Natural killer cell treated with Interleukin-12 subunit alpha and Interleukin-12 subunit beta and Interleukin-15 and Interleukin-18, amount 100 ng/mL, for 72 hours (primary cell): ENCODE data around the gene SPATA24. TPM values are rescaled to one million over a fixed set of nuclear protein-coding genes. Genes with fewer than 3 reads are reported as not detected.
A peak's percentile ranks its signal among the peaks of the same experiment; 100 is the strongest.
"Not testable (repeated sequence)": the region's sequence is repeated elsewhere in the genome, so short reads cannot be mapped to it uniquely, and the experiment has no call there.

ENCODE experiments used
- ATAC-seq, 2 donors: fragments of 150-1000 bp; cut with Tn5 transposase in 1 of 2; sonication (Bioruptor Pico), chemical (Tn5 transposase) in 1 of 2; 2 replicates each; pipeline ENCODE4 v1.10.0; 2021
- DNase-seq: peaks from one replicate; pipeline ENCODE4 v3.0.0; 2022; ENCODE audit warnings: low spot score
- H3K27ac Mint-ChIP-seq, 2 donors: 1 replicate in 1 of 2; 2 replicates in 1 of 2; pipeline ENCODE4 v1.8.0; 2022; ENCODE audit warnings: mixed read lengths in 2 of 2, mild to moderate bottlenecking in 1 of 2, moderate library complexity in 1 of 2
- H3K27me3 Mint-ChIP-seq, 2 donors: 1 replicate in 1 of 2; 2 replicates in 1 of 2; pipeline ENCODE4 v1.8.0; 2022; ENCODE audit warnings: mixed read lengths in 2 of 2
- H3K36me3 Mint-ChIP-seq: one replicate; pipeline ENCODE4 v1.8.0; 2022; ENCODE audit warnings: mixed read lengths
- H3K4me1 Mint-ChIP-seq, 2 donors: 1 replicate in 1 of 2; 2 replicates in 1 of 2; pipeline ENCODE4 v1.8.0; 2022; ENCODE audit warnings: low read depth in 2 of 2, mixed read lengths in 2 of 2, mild to moderate bottlenecking in 1 of 2
- H3K4me3 Mint-ChIP-seq: one replicate; pipeline ENCODE4 v1.8.0; 2022; ENCODE audit warnings: mixed read lengths
- H3K9me3 Mint-ChIP-seq: 2 replicates; pipeline ENCODE4 v1.8.0; 2022; ENCODE audit warnings: mixed read lengths
- total RNA-seq, 2 donors: library from RNA; stranded (reverse); gene quantifications; one replicate each; pipeline ENCODE4 v1.2.3, GENCODE V29; 2022

The SPATA24 gene, protein sequence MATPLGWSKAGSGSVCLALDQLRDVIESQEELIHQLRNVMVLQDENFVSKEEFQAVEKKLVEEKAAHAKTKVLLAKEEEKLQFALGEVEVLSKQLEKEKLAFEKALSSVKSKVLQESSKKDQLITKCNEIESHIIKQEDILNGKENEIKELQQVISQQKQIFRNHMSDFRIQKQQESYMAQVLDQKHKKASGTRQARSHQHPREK
- 1 to 10 TPM; 6.4 to 7.2 TPM for total RNA-seq

DNA sequence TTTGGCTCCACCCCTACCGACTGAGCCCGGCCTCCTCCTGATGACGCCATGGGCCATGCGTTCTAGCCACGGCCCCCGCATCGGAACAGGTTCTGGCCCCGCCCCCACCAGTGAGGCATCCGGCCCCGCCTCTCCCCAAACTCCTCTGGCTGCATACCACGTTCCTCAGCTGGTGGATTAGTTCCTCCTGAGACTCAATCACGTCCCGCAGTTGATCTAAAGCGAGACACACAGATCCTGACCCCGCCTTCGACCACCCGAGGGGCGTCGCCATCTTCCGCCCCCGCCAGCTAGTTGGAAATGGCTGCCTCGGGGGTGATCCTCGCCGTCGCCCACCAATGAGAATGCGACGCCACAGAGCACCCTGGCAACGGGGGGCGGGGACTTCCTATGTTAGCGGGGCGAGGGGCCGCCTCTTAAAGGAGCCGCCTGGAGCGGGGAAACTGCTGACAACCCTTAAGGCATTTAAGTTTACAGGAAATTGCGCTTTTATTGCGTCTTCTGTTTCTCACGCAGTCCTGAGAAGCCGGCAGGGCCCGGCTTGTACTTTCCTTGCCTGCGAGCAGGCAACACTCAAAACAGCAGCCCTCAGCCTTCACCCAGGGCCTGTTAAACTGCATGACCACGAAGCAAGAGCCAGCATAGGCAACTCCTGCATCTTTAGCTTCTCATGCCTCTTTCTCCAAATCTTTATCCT is at the start of gene SPATA24:
TSS of gene SPATA24 (minus strand) at position 303 of the 697 bp plus-strand sequence. CDS start at position 274, 29 bp downstream.
- no peaks in the 10 kb centered on the region for H3K9me3 Mint-ChIP-seq
- ATAC-seq, result peak; percentile 96 to 97
- H3K27ac Mint-ChIP-seq, result peak within 1 kb of the TSS; percentile 94 to 95
- H3K4me3 Mint-ChIP-seq, result peak within 1 kb of the TSS; percentile 92
- no peaks in the 10 kb centered on the region for H3K27me3 Mint-ChIP-seq
- H3K36me3 Mint-ChIP-seq, result no peaks in the 10 kb centered on the region
- peaks cover 30 to 36% of the 10 kb centered on the region in 2 donors for H3K4me1 Mint-ChIP-seq
- peak; percentile 99 for DNase-seq

DNA sequence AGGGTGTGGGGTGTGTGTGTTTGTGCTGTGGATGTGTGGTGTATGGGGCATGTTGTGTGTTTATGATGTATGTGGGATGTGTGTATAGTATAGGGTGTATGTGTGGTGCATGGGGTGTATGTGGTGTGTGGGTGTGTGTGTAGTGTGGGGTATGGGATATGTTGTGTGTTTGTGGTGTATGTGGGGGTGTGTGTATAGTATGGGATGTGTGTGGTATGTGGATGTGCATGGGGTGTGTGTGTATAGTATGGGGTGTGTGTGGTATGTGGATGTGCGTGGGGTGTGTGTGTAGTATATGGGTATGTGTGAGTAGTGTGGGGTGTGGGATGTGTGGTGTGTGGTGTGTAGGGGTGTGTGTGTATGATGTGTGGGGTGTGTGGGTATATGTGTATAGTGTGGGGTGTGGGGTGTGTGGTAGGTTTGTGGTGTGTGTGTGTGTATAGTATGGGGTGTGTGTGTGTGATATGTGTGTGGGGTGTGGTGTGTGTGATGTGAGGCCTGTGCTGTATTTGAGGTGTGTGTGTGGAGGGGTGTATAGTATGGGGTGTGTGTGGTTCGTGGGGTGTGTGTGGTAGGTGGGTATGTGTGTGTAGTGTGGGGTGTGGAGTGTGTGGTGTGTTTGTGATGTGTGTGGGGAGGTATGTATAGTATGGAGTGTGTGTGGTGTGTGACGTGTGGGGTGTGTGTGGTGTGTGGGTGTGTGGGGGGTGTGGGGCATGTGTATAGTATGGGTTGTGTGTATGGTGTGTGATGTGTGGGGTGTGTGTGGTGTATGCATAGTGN is 48.2 kb upstream of the SPATA24 start:
- Mint-ChIP-seq H3K4me3 (no peak overlapping the region), H3K27ac (no peak overlapping the region), H3K4me1 (peaks cover 40 to 42% of the 10 kb centered on the region in 2 donors), H3K27me3 (peaks cover 0 to 2% of the 10 kb centered on the region in 2 donors), H3K9me3 (no peaks in the 10 kb centered on the region), H3K36me3 (peaks cover 2% of the 10 kb centered on the region)
- DNase-seq (no peak), ATAC-seq (peak; percentile 7 to 34)

DNA sequence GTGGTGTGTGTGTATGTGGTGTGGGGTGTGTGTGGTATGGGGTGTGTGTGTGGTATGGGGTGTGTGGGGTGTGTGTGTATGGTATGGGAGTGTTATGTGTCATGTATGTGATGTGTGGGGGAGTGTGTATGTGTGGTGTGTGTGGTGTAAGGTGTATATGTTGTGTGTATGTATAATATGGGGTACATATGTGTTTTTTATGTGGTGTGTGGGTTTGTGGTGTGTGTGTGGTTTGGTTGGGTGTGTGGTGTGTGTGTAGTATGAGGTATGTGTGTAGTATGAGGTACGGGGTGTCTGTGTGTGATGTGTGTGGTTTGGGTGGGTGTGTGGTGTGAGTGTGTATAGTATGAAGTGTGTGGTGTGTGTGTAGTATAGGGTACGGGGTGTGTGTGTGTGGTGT is 47.3 kb upstream of the SPATA24 start:
- Mint-ChIP-seq H3K4me3 (no peak overlapping the region), H3K4me1 (peaks cover 43 to 48% of the 10 kb centered on the region in 2 donors), H3K36me3 (peaks cover 6% of the 10 kb centered on the region), H3K27ac (no peak overlapping the region), H3K9me3 (no peaks in the 10 kb centered on the region), H3K27me3 (peaks cover 0 to 7% of the 10 kb centered on the region in 2 donors)
- DNase-seq (no peak), ATAC-seq (peak in 1 of 2 donors; percentile 10)

DNA sequence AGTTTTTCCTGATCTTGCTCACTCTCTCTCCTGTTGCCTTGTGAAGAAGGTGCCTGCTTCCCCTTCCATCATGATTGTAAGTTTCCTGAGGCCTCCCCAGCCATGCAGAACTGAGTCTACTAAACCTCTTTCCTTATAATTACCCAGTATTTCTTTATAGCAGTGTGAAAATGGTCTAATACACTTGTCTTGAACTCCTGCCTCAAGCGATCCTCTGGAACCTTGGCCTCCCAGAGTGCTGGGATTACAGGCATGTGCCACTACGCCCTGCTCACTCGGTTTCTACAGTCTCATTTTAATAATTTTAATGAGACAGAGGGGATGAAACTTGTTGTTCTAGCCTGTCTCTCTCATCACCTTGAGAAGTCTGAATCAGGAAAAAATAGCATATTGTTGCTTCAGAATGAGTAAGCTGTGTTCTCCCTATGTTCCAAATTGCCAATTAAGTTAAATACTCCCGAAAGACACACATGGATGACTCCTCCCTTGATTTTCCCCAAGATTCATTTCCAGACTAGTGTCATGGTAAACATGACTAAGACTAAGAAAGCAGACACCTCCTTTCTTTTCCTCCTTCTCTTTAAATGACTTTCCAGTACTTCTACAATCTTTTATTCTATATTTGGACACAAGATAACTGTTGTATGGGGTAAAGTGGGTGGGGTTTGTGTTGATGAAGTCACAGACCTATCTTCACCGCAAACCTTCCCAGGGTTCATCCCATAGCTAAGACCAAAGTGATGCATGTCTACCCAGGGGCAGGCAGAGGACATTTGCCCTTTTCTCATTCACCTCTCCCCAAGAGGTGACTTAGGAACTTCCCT is 43.3 kb upstream of the SPATA24 start:
- H3K4me1 Mint-ChIP-seq, result peaks cover 31 to 45% of the 10 kb centered on the region in 2 donors
- H3K27ac Mint-ChIP-seq, result peak overlapping the region; percentile 87
- peak overlapping the region; percentile 72 for H3K4me3 Mint-ChIP-seq
- peak; percentile 68 to 78 for ATAC-seq
- H3K9me3 Mint-ChIP-seq, result no peaks in the 10 kb centered on the region
- H3K27me3 Mint-ChIP-seq, result peaks cover 0 to 14% of the 10 kb centered on the region in 2 donors
- DNase-seq, result no peak
- peaks cover 6% of the 10 kb centered on the region for H3K36me3 Mint-ChIP-seq

DNA sequence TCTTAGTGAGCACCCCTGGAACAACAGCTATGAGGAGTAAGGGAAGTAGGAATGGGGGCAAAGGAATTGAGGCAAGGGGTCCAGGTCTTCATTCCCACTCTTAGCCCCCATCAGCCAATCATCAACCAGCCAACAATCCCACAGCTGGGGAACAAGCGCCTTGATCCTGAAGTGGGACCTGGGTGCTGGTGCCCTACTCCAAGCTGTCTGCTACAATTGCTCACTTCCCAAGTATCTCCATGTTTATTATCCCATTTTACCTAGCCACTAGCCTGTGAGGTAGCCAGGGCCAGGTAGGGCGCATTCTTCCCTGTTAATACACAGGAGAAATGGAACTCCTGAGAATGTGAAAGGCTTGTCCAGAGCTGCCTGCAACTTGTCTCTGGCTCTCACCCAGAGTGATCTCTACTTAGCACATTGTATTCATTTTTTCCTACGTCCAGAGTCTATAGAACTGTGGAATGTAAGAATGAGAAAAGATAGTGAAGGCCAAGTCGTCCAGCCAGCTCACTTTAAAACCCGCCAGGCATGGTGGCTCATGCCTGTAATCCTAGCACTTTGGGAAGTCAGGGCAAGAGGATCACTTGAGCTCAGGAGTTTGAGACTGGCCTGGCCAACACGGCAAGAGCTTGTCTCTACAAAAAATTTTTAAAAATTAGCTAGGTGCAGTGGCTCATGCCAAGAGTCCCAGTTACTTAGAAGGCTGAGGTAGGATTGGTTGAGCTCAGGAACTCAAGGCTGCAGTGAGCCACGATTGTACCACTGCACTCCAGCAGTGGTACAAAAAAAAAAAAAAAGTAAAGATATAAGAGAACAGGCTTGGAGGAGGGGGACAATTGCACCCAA is 41.7 kb upstream of the SPATA24 start:
- DNase-seq (no peak), ATAC-seq (no peak)
- Mint-ChIP-seq H3K4me3 (no peak overlapping the region), H3K4me1 (peaks cover 31 to 45% of the 10 kb centered on the region in 2 donors), H3K27ac (peak overlapping the region; percentile 87), H3K9me3 (no peaks in the 10 kb centered on the region), H3K27me3 (peaks cover 0 to 14% of the 10 kb centered on the region in 2 donors), H3K36me3 (peaks cover 6% of the 10 kb centered on the region)

DNA sequence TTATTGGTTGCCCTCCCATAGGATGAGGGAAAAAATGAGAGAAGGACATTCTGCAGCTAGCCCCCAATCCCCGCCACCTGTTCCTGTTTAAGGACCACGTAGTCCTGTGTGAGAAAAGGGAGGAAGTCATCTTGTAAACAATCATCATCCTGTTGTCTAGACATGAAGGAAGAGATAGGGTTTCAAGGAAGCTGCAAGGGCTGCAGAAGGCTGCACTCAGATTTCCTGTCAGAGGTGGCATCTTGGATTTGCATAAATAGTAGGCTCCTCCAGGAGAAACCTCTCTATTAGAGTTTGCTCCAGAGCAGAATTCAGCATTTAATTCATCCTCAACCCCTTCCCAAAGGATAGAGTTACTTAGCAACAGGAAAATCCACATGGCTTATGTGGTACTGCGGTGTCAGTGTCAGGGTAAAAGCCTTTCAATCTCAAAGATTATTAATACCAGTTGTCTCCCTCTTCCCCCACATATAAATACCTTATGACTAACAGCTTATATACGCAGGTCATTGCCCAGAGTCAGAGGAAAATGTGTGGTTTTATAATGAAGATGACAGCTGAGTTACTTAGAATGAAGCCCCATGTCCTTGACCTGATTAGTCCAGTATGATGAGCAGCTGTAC is 40.1 kb upstream of the SPATA24 start:
- DNase-seq (no peak), ATAC-seq (no peak)
- H3K27ac Mint-ChIP-seq, result no peak overlapping the region
- peaks cover 6% of the 10 kb centered on the region for H3K36me3 Mint-ChIP-seq
- H3K27me3 Mint-ChIP-seq, result peaks cover 0 to 14% of the 10 kb centered on the region in 2 donors
- H3K4me3 Mint-ChIP-seq, result peak overlapping the region; percentile 1
- H3K4me1 Mint-ChIP-seq, result peaks cover 41 to 53% of the 10 kb centered on the region in 2 donors
- H3K9me3 Mint-ChIP-seq, result no peaks in the 10 kb centered on the region

DNA sequence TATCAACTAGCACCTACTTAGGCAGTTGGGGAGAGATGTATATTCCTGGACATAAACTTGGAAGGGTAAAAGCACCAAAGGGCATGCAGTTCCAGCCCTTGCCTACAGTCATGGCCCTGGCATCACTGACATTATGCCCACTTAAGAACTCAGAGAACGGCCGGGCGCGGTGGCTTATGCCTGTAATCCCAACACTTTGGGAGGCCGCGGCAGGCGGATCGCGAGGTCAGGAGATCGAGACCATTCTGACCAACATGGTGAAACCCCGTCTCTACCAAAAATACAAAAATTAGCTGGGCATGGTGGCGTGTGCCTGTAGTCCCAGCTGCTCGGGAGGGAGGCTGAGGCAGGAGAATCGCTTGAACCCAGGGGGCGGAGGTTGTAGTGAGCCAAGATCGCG is 36.5 kb upstream of the SPATA24 start:
- H3K36me3 Mint-ChIP-seq, H3K27me3 Mint-ChIP-seq, H3K9me3 Mint-ChIP-seq, DNase-seq, ATAC-seq: not testable (repeated sequence)
- peak overlapping the region; percentile 97 for H3K4me3 Mint-ChIP-seq
- peak overlapping the region; percentile 90 to 97 for H3K27ac Mint-ChIP-seq
- peaks cover 27 to 41% of the 10 kb centered on the region in 2 donors for H3K4me1 Mint-ChIP-seq

DNA sequence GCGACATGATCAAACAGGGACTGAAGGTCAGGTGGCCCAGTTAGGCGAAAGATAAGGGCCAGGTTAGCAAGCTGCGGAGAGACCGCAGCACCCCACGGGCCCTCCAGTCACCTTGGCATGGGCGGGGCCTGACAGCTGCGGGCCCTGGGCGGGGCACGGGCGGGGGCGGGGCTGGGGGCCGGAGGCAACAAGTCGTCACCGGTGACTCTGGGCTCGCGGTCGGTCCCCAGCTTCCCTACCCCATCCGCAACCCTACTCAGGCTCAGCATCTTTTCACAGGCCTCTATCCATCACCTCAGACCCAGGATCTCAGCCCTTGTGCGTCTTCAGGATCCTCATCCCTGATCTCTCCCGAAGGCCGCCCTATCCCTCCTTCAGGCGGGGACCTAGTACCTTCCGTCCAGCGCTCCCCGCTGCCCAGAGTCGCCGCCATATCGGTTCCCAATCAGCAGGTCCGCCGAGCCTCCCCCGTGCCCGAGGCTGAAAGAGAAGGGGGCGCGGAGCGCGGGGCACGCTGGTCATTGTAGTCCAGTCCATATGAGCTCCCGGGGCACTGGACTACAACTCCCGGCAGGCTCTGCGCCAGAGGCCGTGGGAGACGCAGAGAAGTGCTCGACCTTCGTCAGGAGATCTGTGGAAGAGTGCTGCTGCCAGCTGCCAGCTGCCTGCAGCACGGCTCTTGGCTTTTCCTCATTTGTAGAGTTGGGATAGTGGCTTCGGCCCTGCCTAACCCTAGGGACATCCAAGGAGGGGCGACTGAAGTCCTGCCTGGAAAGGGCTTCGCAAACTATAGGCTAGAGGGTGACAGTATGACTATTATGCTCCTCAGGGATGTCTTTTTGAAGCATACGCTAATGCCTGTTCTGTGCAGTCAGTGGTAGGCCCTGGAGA is 35.4 kb upstream of the SPATA24 start, which contains the start of gene DNAJC18:
TSS of gene DNAJC18 (minus strand) at position 513 of the 891 bp plus-strand sequence. CDS start at position 433, 80 bp downstream.
- Mint-ChIP-seq H3K4me1 (peaks cover 26 to 41% of the 10 kb centered on the region in 2 donors), H3K36me3 (no peaks in the 10 kb centered on the region), H3K9me3 (no peaks in the 10 kb centered on the region), H3K4me3 (peak within 1 kb of the TSS; percentile 97), H3K27me3 (peaks cover 0 to 7% of the 10 kb centered on the region in 2 donors), H3K27ac (peak within 1 kb of the TSS; percentile 90 to 97)
- peak; percentile 97 to 99 for ATAC-seq
- peak; percentile 90 for DNase-seq

DNA sequence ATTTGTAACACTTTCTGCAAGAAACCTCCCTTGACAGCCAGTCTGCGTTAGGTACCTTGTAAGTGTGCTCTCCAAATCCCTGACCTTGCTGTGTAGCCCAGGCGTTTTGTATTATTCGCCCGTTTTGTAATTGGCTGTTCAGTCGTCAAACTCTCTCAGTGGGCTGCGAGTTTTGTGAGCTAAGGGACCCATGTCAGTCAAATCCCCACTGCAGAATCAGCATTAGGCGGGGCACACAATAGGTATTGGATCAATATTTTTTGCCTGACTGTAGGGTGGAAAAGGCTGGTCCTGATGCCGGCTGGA is 34.8 kb upstream of the SPATA24 start:
- Mint-ChIP-seq H3K27ac (peak overlapping the region; percentile 90 to 97), H3K4me1 (peaks cover 20 to 35% of the 10 kb centered on the region in 2 donors), H3K36me3 (no peaks in the 10 kb centered on the region), H3K4me3 (peak overlapping the region; percentile 97), H3K9me3 (no peaks in the 10 kb centered on the region), H3K27me3 (peaks cover 0 to 5% of the 10 kb centered on the region in 2 donors)
- DNase-seq (no peak), ATAC-seq (no peak)

DNA sequence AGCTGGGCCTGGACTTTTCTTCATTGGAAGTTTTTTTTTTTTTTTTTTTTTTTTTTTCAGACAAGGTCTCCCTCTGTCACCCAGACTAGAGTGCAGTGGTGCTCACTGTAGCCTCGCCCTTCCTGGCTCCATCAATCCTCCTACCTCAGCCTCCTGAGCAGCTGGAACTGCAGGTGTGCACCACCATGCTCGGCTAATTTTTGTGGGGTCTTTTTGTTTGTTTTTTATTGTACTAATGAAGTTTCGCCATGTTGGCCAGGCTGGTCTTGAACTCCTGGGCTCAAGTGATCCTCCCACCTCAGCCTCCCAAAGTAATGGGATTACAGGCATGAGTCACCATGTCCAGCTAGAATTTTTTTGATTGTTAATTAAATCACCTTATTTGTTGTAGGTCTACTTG is 31.8 kb upstream of the SPATA24 start:
- Mint-ChIP-seq H3K9me3 (no peaks in the 10 kb centered on the region), H3K4me3 (no peak overlapping the region), H3K36me3 (no peaks in the 10 kb centered on the region), H3K4me1 (peaks cover 18 to 27% of the 10 kb centered on the region in 2 donors), H3K27ac (no peak overlapping the region), H3K27me3 (no peaks in the 10 kb centered on the region)
- DNase-seq (no peak), ATAC-seq (no peak)

DNA sequence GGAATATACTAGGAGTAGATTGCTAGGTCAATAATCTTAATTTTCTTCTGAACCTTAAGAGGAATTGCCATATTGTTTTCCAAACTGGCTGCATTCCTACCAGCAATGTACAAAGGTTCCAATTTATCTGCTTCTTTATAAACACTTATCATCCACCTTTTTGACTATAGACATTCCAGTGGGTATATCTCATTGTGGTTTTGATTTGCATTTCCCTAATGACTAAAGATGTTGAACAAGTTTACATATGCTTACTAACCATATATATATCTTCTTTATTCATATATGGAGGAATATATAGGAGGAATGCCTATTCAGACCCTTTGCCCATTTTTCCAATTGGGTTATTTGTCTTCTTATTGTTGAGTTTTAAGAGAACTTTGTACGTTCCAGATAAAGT is 27.8 kb upstream of the SPATA24 start:
- Mint-ChIP-seq H3K27me3 (no peaks in the 10 kb centered on the region), H3K4me1 (no peaks in the 10 kb centered on the region), H3K27ac (no peak overlapping the region), H3K4me3 (no peak overlapping the region), H3K36me3 (peaks cover 6% of the 10 kb centered on the region), H3K9me3 (no peaks in the 10 kb centered on the region)
- ATAC-seq (no peak), DNase-seq (no peak)
